Measurements from ENCODE around the gene SEPTIN1. TPM values are rescaled to one million over a fixed set of nuclear protein-coding genes. Genes with fewer than 3 reads are reported as not detected.
A peak's percentile ranks its signal among the peaks of the same experiment; 100 is the strongest.

Gene SEPTIN1
- total and polyA plus RNA-seq, 2 experiments from 2014 or later = 1.5 TPM; not detected in 1

DNA sequence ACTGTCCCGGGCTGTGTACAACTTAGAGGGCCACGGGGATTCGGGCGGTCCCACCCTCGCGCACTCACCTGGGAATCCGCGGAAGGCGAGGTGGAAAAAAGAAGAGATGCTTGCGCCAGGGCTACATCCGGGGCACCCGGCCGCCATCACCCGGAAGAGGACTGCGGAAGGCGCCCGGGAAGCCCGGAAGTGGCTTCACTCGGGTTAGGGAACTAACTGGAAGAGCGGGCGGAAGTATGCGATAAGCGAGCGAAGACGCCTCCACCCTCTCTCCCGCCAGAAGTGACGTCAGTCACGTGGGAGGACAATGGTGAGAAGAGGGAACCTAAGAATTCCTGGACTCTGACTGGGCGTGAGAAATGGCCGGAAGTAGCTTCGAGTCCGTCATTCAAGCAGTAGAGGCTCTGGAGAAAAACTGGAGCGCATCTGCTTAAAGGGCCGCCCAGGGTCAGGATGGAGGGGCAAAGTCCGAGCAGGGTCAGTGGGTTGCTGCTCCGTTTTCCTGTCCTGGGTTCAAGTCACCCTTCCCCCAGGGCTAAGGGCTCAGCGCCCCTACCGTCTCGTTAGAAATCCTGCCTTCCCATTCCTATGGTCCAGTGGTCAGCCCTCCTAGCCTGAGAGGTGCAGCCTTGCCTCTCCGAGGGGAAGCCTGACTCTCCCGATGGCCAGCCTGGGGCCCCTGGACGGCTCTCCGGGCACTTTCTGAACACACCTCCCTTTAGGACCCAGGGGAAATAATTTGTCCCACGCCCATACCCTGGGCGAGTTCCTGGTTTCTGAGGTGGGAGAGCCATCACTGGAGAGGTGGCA, 27.0 kb downstream of the SEPTIN1 start, which contains the start of gene CD2BP2:
CD2BP2 (minus strand) TSS at position 165 of the 810 bp plus-strand sequence. CDS start 627 bp downstream, outside the sequence.
- DNase-seq (ENCODE audit: low spot score) = peak; percentile 99
- H3K9me3 ChIP-seq (ENCODE audit: low read depth) = no peaks in the 10 kb centered on the region
- H3K79me2 ChIP-seq = peaks cover 26% of the 10 kb centered on the region
- H3K4me3 ChIP-seq = peak within 1 kb of the TSS; percentile 47
- H4K20me1 ChIP-seq (ENCODE audit: insufficient read depth, poor library complexity, severe bottlenecking) = no peaks in the 10 kb centered on the region
- H3K27ac ChIP-seq = peak within 1 kb of the TSS; percentile 97
- peaks cover 17% of the 10 kb centered on the region for H3K4me1 ChIP-seq (ENCODE audit: insufficient read depth)
- no peaks in the 10 kb centered on the region for H3K36me3 ChIP-seq (replicated peaks; ENCODE audit: insufficient read depth, low read depth)
- peak within 1 kb of the TSS; percentile 95 for H3K4me2 ChIP-seq
- peak within 1 kb of the TSS; percentile 59 for H2AFZ ChIP-seq
- no peaks in the 10 kb centered on the region for H3K27me3 ChIP-seq
- TF ChIP-seq EZH2 (IDR thresholded peaks at IDR 0.05; ENCODE audit: borderline replicate concordance) = no peak
- no peak for TF ChIP-seq EZH2phosphoT487 (IDR thresholded peaks at IDR 0.05; ENCODE audit: low read depth, severe bottlenecking, unreplicated experiment)
- TF ChIP-seq, protein P1, sequence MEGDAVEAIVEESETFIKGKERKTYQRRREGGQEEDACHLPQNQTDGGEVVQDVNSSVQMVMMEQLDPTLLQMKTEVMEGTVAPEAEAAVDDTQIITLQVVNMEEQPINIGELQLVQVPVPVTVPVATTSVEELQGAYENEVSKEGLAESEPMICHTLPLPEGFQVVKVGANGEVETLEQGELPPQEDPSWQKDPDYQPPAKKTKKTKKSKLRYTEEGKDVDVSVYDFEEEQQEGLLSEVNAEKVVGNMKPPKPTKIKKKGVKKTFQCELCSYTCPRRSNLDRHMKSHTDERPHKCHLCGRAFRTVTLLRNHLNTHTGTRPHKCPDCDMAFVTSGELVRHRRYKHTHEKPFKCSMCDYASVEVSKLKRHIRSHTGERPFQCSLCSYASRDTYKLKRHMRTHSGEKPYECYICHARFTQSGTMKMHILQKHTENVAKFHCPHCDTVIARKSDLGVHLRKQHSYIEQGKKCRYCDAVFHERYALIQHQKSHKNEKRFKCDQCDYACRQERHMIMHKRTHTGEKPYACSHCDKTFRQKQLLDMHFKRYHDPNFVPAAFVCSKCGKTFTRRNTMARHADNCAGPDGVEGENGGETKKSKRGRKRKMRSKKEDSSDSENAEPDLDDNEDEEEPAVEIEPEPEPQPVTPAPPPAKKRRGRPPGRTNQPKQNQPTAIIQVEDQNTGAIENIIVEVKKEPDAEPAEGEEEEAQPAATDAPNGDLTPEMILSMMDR (IDR thresholded peaks at IDR 0.05; ENCODE audit: poor library complexity) = no peak
- under 1% methylated on average over 43 of the region's 45 CpGs for WGBS (ENCODE audit: low lambda C conversion rate, missing lambda C conversion rate)
- no peaks in the 10 kb centered on the region for H3K9me2 ChIP-seq (replicated peaks; ENCODE audit: insufficient read depth)

DNA sequence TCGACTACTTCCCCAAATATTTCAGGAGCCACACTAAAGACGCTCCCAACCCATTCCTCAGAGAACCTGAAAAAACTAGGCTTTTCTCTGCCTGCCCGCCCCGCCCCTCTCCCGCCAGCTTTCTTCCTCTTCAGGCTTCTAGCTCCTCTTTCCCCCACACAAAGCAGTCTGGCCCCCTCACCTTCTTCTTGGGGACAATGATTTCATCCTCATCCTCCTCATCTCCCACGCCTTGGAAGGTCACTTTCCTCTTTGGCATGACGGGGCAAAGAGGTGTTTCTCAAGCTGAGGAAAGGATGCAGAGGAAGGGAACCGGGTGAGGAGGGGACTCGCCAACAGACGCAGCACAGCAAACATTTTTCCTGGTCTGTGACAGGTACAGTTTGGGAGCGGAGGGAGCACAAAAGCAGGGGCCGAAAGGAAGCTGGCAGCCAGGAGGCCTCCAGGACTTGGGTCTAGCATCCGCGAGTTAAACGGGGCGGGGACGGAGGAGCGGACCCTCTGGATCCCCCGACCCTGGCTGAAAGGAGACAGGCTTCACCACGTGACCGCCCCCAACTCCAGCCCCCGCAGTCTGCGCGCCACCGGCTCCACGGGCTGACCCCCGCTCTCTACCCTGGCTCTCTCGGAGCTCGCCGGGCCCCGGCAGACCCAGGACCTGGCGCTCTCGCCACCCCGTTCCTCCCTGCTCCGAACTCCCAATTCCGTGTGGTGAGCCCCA, 27.8 kb downstream of the SEPTIN1 start:
- Histone ChIP-seq H3K79me2 (peaks cover 21% of the 10 kb centered on the region), H3K36me3 (replicated peaks; ENCODE audit: insufficient read depth, low read depth) (no peaks in the 10 kb centered on the region), H3K27me3 (no peaks in the 10 kb centered on the region), H4K20me1 (ENCODE audit: insufficient read depth, poor library complexity, severe bottlenecking) (no peaks in the 10 kb centered on the region), H3K27ac (peak overlapping the region; percentile 87), H3K4me2 (peak overlapping the region; percentile 95), H3K9me2 (replicated peaks; ENCODE audit: insufficient read depth) (no peaks in the 10 kb centered on the region), H2AFZ (peak overlapping the region; percentile 59), H3K9me3 (ENCODE audit: low read depth) (no peaks in the 10 kb centered on the region), H3K4me3 (peak overlapping the region; percentile 47), H3K4me1 (ENCODE audit: insufficient read depth) (peaks cover 17% of the 10 kb centered on the region)
- peak; percentile 50 for DNase-seq (ENCODE audit: low spot score)
- no peak for TF ChIP-seq EZH2phosphoT487 (IDR thresholded peaks at IDR 0.05; ENCODE audit: low read depth, severe bottlenecking, unreplicated experiment)
- TF ChIP-seq, protein P1 (IDR thresholded peaks at IDR 0.05; ENCODE audit: poor library complexity) = no peak
- WGBS (ENCODE audit: low lambda C conversion rate, missing lambda C conversion rate) = 5% methylated on average over 36 of the region's 36 CpGs

DNA sequence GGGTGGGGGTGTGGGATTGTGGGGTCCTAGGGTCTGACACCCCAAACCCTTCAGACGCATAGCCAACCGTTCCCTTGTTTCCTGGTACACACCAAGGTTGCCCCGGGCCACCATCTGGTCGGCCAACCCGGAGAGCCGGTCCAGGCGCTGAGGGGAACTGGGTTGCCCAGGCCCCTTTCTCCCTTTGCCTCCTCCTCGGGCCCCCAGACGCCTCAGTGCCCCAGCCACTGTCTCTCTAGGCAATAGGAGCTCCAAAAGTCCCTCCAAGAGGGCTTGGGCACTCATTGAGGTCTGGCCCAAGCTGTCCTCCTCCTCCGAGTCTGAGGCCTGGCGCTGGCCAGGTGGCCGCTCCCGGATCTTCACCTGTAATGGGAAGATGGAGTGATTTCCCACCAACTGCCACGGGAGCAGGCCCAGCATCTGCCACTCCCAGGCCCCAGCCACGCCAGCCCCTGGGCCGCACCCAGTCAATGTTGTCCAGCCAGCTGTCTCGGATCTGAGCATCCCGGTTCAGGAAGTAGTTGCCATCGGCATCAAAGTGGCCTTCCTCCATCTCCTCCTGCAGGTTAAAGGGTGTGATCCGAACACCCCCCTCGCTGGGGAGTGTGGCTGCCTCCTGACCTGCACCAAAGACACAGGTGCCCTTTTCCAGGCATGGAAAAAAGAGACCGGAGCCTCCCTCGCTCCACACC, 28.8 kb downstream of the SEPTIN1 start:
- Histone ChIP-seq H3K9me2 (replicated peaks; ENCODE audit: insufficient read depth) (no peaks in the 10 kb centered on the region), H3K27ac (no peak overlapping the region), H4K20me1 (ENCODE audit: insufficient read depth, poor library complexity, severe bottlenecking) (no peaks in the 10 kb centered on the region), H3K4me3 (peak overlapping the region; percentile 47), H3K4me2 (peak overlapping the region; percentile 95), H3K9me3 (ENCODE audit: low read depth) (no peaks in the 10 kb centered on the region), H3K27me3 (no peaks in the 10 kb centered on the region), H3K36me3 (replicated peaks; ENCODE audit: insufficient read depth, low read depth) (no peaks in the 10 kb centered on the region), H3K4me1 (ENCODE audit: insufficient read depth) (peaks cover 17% of the 10 kb centered on the region), H2AFZ (no peak overlapping the region), H3K79me2 (peaks cover 21% of the 10 kb centered on the region)
- 96% methylated on average over 23 of the region's 23 CpGs for WGBS (ENCODE audit: low lambda C conversion rate, missing lambda C conversion rate)
- TF ChIP-seq EZH2phosphoT487 (IDR thresholded peaks at IDR 0.05; ENCODE audit: low read depth, severe bottlenecking, unreplicated experiment) (no peak), EZH2 (IDR thresholded peaks at IDR 0.05; ENCODE audit: borderline replicate concordance) (no peak)
- TF ChIP-seq, protein P1 (IDR thresholded peaks at IDR 0.05; ENCODE audit: poor library complexity) = no peak
- no peak for DNase-seq (ENCODE audit: low spot score)
